Heart right ventricle (tissue), 16 donors: ENCODE data around the gene KIF2B. TPM values are rescaled to one million over a fixed set of nuclear protein-coding genes. Genes with fewer than 3 reads are reported as not detected.

Experiments used
- ATAC-seq, 8 donors: fragments of 200-7000 bp; cut with Tn5 transposase; one replicate each; pipeline ENCODE4 v1.9.1; 2020; ENCODE audit warnings: mild to moderate bottlenecking in 8 of 8, moderate library complexity in 8 of 8, moderate number of reproducible peaks in 1 of 8
- DNase-seq, 2 donors: peaks; one replicate each; pipeline ENCODE4 v3.0.0-alpha.2; 2020
- H3K27ac ChIP-seq, 10 donors: fragments of 200-600 bp; sonication (generic) in 2 of 10; one replicate each; pipeline versions ENCODE4 v1.5.0 to v1.8.0; 2020 to 2022; ENCODE audit warnings: mild to moderate bottlenecking in 3 of 10
- H3K27me3 ChIP-seq, 7 donors: fragments of 200-600 bp; one replicate each; pipeline ENCODE4 v1.8.0; 2021 to 2022; ENCODE audit warnings: mild to moderate bottlenecking in 2 of 7
- H3K36me3 ChIP-seq, 9 donors: fragments of 200-600 bp; sonication (generic) in 1 of 9; one replicate each; pipeline versions ENCODE4 v1.5.0 to v1.8.0; 2020 to 2022; ENCODE audit warnings: mild to moderate bottlenecking in 2 of 9
- H3K4me1 ChIP-seq, 9 donors: fragments of 200-600 bp; sonication (generic) in 1 of 9; one replicate each; pipeline versions ENCODE4 v1.5.0 to v1.8.0; 2020 to 2022; ENCODE audit warnings: mild to moderate bottlenecking in 4 of 9
- H3K4me3 ChIP-seq, 10 donors: fragments of 200-600 bp; sonication (generic) in 2 of 10; one replicate each; pipeline versions ENCODE4 v1.5.0 to v1.8.0; 2020 to 2022; ENCODE audit warnings: mild to moderate bottlenecking in 7 of 10, moderate library complexity in 2 of 10
- H3K9me3 ChIP-seq, 11 donors: fragments of 200-600 bp in 10 of 11; sonication (generic) in 2 of 11; one replicate each; pipeline versions ENCODE4 v1.5.0 to v1.8.0; 2013 to 2022; ENCODE audit warnings: mild to moderate bottlenecking in 2 of 11, control low read depth in 1 of 11, moderate library complexity in 1 of 11
- WGBS, 2 donors: extraction: QIAGEN DNeasy Blood & Tissue Kit; methylation state at CpG; one replicate each; pipeline ENCODE4 v1.1.7; 2013; ENCODE audit warnings: inconsistent platforms in 1 of 2; 5-methylcytosine and 5-hydroxymethylcytosine counted together
- intact Hi-C, 10 donors: fragments of 100-400 bp; cut with DNase I; formaldehyde crosslinking; loops; one replicate each; pipeline versions ENCODE4 v1.11.1 to v1.14.2; 2022
- polyA plus RNA-seq, 2 donors: library from polyadenylated mRNA; stranded (reverse); fragments of 200-250 nt; gene quantifications; one replicate each; pipeline ENCODE4 v1.2.3, GENCODE V29; 2013
- total RNA-seq, 10 donors: library from RNA; stranded (reverse); fragmentation: NEBNext Ultra II Directional in 3 of 10; extraction: Animal tissue kit (Norgen Biotek cat#: 25700) in 3 of 10; gene quantifications; one replicate each; pipeline versions ENCODE4 v1.2.1 to v1.2.4, GENCODE V29; 2021 to 2023
- TF ChIP-seq, protein P1 (sequence below), 9 donors: fragments of 200-600 bp; sonication (generic) in 2 of 9; IDR thresholded peaks; one replicate each; pipeline versions ENCODE4 v1.5.0 to v1.8.0; 2021 to 2022; ENCODE audit warnings: antibody characterized with exemption in 9 of 9, mild to moderate bottlenecking in 5 of 9, moderate library complexity in 1 of 9
- donor health status: Arrhythmogenic right ventricular cardiomyopathy.
- donor health status: ischemic (EF 13 %, LVEDD 7.1; RV severe dilation, severe dysfunction).
- donor health status: healthy with polysubstance abuse.
- donor health status: DM: no; HTN: yes; CAD: no.
- donor health status: DM: no; HTN: no; CAD: no.
- donor health status: ischemic (EF 25% LVEDD 6.9; RV normal size, moderate dysfunction).
- donor health status: ischemic (EF 25% LVEDD 5.7; RV mildly dilated, moderate dysfunction).
- donor health status: healthy.
- donor health status: DM: yes; HTN: yes; CAD: no.
- donor health status: Ischemic cardiomyopathy.
- donor health status: ischemic (EF 35%, LVEDD 5.7; RV mildly dilated, moderate dysfunction).
- donor health status: nonischemic (EF 11% LVEDD 7.7; RV severe dilation, severe dysfunction).
- donor health status: DM: yes; HTN: yes; CAD: no.
- donor health status: PGD.
- donor health status: ischemic (EF 29% LVEDD 5.4; RV normal size, mild dysfunction).
- donor health status: nonischemic (EF 23%, LVEDD 6.1; RV moderate dilation, normal function).

Gene KIF2B
- total and polyA plus RNA-seq, 12 donors = not detected

DNA sequence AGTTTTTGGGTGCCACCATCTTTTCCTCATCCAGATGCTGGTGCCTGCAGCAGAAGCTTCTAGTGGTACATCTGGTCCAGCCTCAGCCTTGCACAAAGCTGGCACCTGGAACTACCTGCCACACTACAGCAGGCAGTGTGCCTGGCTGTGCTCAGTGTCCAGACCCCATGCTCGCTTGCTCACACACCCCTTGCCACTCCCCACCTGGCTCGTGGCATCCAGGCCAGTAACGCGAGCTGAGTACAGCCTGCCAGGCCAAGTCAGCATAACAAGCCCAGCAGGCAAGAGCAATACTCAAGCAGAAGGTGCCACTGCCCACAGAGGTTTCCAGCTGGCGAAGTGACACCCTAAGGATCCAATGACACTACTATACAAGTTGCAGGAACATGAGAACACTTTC is 29.7 kb upstream of the KIF2B start:
- H3K27ac ChIP-seq = no peak overlapping the region
- H3K4me3 ChIP-seq = no peak overlapping the region
- no peaks in the 10 kb centered on the region for H3K36me3 ChIP-seq
- ATAC-seq (peak in 1 of 8 donors; percentile 27), DNase-seq (no peak)
- no peaks in the 10 kb centered on the region for H3K4me1 ChIP-seq
- no peaks in the 10 kb centered on the region for H3K27me3 ChIP-seq
- H3K9me3 ChIP-seq = no peaks in the 10 kb centered on the region
- TF ChIP-seq, protein P1, sequence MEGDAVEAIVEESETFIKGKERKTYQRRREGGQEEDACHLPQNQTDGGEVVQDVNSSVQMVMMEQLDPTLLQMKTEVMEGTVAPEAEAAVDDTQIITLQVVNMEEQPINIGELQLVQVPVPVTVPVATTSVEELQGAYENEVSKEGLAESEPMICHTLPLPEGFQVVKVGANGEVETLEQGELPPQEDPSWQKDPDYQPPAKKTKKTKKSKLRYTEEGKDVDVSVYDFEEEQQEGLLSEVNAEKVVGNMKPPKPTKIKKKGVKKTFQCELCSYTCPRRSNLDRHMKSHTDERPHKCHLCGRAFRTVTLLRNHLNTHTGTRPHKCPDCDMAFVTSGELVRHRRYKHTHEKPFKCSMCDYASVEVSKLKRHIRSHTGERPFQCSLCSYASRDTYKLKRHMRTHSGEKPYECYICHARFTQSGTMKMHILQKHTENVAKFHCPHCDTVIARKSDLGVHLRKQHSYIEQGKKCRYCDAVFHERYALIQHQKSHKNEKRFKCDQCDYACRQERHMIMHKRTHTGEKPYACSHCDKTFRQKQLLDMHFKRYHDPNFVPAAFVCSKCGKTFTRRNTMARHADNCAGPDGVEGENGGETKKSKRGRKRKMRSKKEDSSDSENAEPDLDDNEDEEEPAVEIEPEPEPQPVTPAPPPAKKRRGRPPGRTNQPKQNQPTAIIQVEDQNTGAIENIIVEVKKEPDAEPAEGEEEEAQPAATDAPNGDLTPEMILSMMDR (IDR thresholded peaks at IDR 0.05) = no peak
- intact Hi-C loops = no loop called here
- WGBS, 2 donors = 73 to 83% methylated on average over 5 of the region's 5 CpGs

DNA sequence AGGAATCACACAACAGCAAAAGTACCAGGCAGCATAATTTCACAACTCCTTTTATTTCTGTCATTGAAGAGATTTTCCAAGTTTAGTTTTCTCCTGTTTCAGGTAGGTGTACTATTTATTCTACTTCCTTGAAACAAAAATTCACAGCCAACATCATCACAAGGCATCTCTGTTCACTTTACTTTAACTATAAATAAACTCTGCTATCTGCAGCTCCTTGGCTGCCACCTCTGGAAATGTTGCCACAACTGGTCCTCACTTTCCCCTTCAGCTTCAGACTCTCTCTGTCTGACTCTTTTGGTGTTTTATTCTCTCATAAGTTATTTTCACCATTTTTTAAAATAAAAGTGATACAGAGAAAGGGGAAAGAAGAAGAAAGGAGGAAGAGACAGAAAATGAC is 27.9 kb upstream of the KIF2B start:
- H3K36me3 ChIP-seq = no peaks in the 10 kb centered on the region

DNA sequence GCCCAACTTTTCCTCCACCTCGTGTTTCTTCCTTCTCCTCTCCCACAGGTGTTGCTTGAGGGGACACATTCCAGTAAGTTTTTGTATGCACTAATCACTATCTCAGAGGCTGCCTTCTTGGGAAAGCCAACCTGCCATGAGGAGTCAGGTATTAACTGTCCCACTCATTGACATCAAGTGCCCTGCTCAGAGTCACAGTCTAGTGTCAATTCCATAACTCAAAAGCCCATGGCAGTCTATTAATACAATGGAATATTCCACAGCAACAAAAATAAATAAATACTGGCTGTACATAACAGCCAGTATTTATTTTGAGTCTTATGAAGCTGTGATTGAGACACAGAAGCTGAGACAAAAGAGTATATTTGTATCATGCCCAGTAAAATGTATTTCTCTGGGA is 26.1 kb upstream of the KIF2B start:
- Histone ChIP-seq H3K9me3 (no peaks in the 10 kb centered on the region), H3K27me3 (no peaks in the 10 kb centered on the region), H3K36me3 (no peaks in the 10 kb centered on the region), H3K27ac (no peak overlapping the region), H3K4me1 (no peaks in the 10 kb centered on the region), H3K4me3 (no peak overlapping the region)
- no peak for DNase-seq
- TF ChIP-seq, protein P1 (IDR thresholded peaks at IDR 0.05) = no peak
- ATAC-seq = peak in 1 of 8 donors; percentile 66
- 38 to 66% methylated on average over 1 of the region's 1 CpG for WGBS, 2 donors
- intact Hi-C loops = no loop called here

More for the DNA sequence above, 27.9 kb upstream of the KIF2B start:
- Histone ChIP-seq H3K27ac (no peak overlapping the region), H3K4me1 (no peaks in the 10 kb centered on the region), H3K4me3 (no peak overlapping the region), H3K9me3 (no peaks in the 10 kb centered on the region), H3K27me3 (no peaks in the 10 kb centered on the region)
- intact Hi-C loops = no loop called here
- DNase-seq (no peak), ATAC-seq (peak in 1 of 8 donors; percentile 60)
- TF ChIP-seq, protein P1 (IDR thresholded peaks at IDR 0.05) = no peak

DNA sequence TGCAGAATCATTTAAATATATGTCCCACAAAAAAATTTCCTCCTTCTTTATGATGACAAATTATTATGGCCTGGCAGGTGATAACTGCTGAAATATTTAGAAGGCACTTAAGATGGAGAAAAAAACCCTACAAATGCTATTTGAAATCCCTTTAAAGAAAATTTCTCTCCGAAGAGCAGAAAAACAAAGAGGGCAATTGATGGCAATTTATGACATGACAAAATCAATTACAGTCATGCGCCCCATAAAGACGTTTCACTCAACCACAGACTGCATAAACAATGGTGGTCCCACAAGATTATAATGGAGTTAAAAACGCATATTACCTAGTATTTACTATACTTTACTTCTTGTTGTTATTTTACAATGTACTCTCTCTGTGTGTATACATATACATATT is 25.2 kb upstream of the KIF2B start:
- Histone ChIP-seq H3K9me3 (no peaks in the 10 kb centered on the region), H3K36me3 (no peaks in the 10 kb centered on the region), H3K4me1 (no peaks in the 10 kb centered on the region), H3K4me3 (no peak overlapping the region), H3K27me3 (no peaks in the 10 kb centered on the region), H3K27ac (no peak overlapping the region)
- 66 to 68% methylated on average over 4 of the region's 4 CpGs for WGBS, 2 donors
- ATAC-seq = no peak
- DNase-seq = no peak
- TF ChIP-seq, protein P1 (IDR thresholded peaks at IDR 0.05) = no peak
- intact Hi-C loops = no loop called here
